ENCODE results near the gene KREMEN2. TPM values are rescaled to one million over a fixed set of nuclear protein-coding genes. Genes with fewer than 3 reads are reported as not detected.

Gene KREMEN2
- total and polyA plus RNA-seq, 2 donors (not counting 3 experiments of a cell fraction or from before 2014, with no cell fraction given), result not detected

GRCh38 chr16:2956579-2956956, 7.5 kb upstream of the KREMEN2 start:
- Histone ChIP-seq H4K20me1 (replicated peaks; ENCODE audit: control insufficient read depth, extremely low read depth, insufficient read depth, low read length) (no peaks in the 10 kb centered on the region), H3K4me2 (ENCODE audit: insufficient read depth, low read length) (no peak overlapping the region), H2AFZ (ENCODE audit: low read depth, low read length) (no peak overlapping the region), H3K36me3 (ENCODE audit: control insufficient read depth in 2 of 2, extremely low read depth in 1 of 2, insufficient read depth in 2 of 2, low read length in 2 of 2) (no peaks in the 10 kb centered on the region), H3K27ac (ENCODE audit: insufficient read depth, low read depth, low read length) (no peak overlapping the region), H3K4me3 (replicated peaks in 1 of 3; ENCODE audit: insufficient read depth in 1 of 3, low read depth in 1 of 3, low read length in 3 of 3) (no peak overlapping the region), H3K9me1 (replicated peaks; ENCODE audit: control insufficient read depth, extremely low read depth, insufficient read depth, low read length) (no peaks in the 10 kb centered on the region), H3K9ac (replicated peaks; ENCODE audit: extremely low read depth, insufficient read depth, low read length) (no peak overlapping the region), H3K9me3 (replicated peaks; ENCODE audit: control insufficient read depth, insufficient read depth, low read length) (no peaks in the 10 kb centered on the region), H3K4me1 (ENCODE audit: control insufficient read depth, extremely low read depth, insufficient read depth, low read length) (no peaks in the 10 kb centered on the region), H3K27me3 (ENCODE audit: control insufficient read depth in 2 of 2, insufficient read depth in 2 of 2, low read length in 2 of 2) (no peaks in the 10 kb centered on the region), H3K79me2 (ENCODE audit: control insufficient read depth, insufficient read depth, low read length) (no peaks in the 10 kb centered on the region)
- ChIA-PET POLR2A (interaction anchor here (0.7 kb wide), 1 partner anchor 1422 kb away, joined by 3 read pairs; no protein-coding TSS in a partner anchor), CTCF (interaction anchor here (1.2 kb wide), 1 partner anchor 29 kb away, joined by 5 read pairs; no protein-coding TSS in a partner anchor)
- DNase-seq (ENCODE audit: low read depth, low spot score), result no peak
- BruUV-seq (replicated peaks), result no TSS peak
- dilution Hi-C loops (cut with MboI; ENCODE audit: extremely low pct_ligation_motif_present, low sequenced_read_pairs), result no loop called here
- TF ChIP-seq GATA2 (IDR thresholded peaks at IDR 0.05; ENCODE audit: insufficient read depth, insufficient read length, low read depth, low read length) (no peak), MYC (IDR thresholded peaks at IDR 0.05; ENCODE audit: low read depth, low read length) (no peak), EZH2 (IDR thresholded peaks at IDR 0.05; ENCODE audit: borderline replicate concordance, low read depth, low read length, severe bottlenecking) (no peak), POLR2A (IDR thresholded peaks at IDR 0.05; ENCODE audit: low read depth, low read length) (no peak), FOS (IDR thresholded peaks at IDR 0.05; ENCODE audit: borderline replicate concordance, insufficient read depth, low read length) (no peak), JUN (IDR thresholded peaks at IDR 0.05; ENCODE audit: borderline replicate concordance, insufficient read depth, insufficient read length, low read depth) (no peak), POLR2AphosphoS5 (IDR thresholded peaks at IDR 0.05; ENCODE audit: insufficient read depth, low read depth, low read length) (no peak)
- TF ChIP-seq, protein P1, sequence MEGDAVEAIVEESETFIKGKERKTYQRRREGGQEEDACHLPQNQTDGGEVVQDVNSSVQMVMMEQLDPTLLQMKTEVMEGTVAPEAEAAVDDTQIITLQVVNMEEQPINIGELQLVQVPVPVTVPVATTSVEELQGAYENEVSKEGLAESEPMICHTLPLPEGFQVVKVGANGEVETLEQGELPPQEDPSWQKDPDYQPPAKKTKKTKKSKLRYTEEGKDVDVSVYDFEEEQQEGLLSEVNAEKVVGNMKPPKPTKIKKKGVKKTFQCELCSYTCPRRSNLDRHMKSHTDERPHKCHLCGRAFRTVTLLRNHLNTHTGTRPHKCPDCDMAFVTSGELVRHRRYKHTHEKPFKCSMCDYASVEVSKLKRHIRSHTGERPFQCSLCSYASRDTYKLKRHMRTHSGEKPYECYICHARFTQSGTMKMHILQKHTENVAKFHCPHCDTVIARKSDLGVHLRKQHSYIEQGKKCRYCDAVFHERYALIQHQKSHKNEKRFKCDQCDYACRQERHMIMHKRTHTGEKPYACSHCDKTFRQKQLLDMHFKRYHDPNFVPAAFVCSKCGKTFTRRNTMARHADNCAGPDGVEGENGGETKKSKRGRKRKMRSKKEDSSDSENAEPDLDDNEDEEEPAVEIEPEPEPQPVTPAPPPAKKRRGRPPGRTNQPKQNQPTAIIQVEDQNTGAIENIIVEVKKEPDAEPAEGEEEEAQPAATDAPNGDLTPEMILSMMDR (IDR thresholded peaks at IDR 0.05; ENCODE audit: extremely low read depth in 1 of 2, insufficient read depth in 1 of 2, low read depth in 1 of 2, low read length in 2 of 2), result no peak
- TF ChIP-seq, protein P2, sequence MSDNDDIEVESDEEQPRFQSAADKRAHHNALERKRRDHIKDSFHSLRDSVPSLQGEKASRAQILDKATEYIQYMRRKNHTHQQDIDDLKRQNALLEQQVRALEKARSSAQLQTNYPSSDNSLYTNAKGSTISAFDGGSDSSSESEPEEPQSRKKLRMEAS (IDR thresholded peaks at IDR 0.05; ENCODE audit: insufficient read depth, insufficient read length), result no peak
- no peak for FAIRE-seq
- intact Hi-C loops (cut with micrococcal nuclease), result no loop called here

All from endothelial cell of umbilical vein (primary cell).